Measurements from ENCODE around the gene ZNF586.
"Not testable (repeated sequence)": the region's sequence is repeated elsewhere in the genome, so short reads cannot be mapped to it uniquely, and the experiment has no call there.

- TF ChIP-seq EP300, CTCF, POLR2A, POLR2AphosphoS5 (IDR thresholded peaks at IDR 0.05): not testable (repeated sequence)
These were observed 52.0 kb downstream of the ZNF586 start for GRCh38 chr19:57821501-57821900.
